ENCODE results near the gene HAND2.

Gene HAND2

GRCh38 chr4:173529477-173530325 is at the start of gene HAND2:
Gene HAND2 (minus strand): TSS chr4:173530229. CDS start chr4:173529289, 940 bp downstream.
- DNase-seq (ENCODE audit: low read depth in 2 of 2) = no peak

- DNase-seq (ENCODE audit: low read depth in 2 of 2) = no peak
Observed at GRCh38 chr4:173578956-173579355, 48.9 kb upstream of the HAND2 start.

GRCh38 chr4:173577963-173578362 is 47.9 kb upstream of the HAND2 start:
- DNase-seq (ENCODE audit: low read depth in 2 of 2) = no peak

GRCh38 chr4:173575482-173576152 is 45.6 kb upstream of the HAND2 start:
- no peak for DNase-seq (ENCODE audit: low read depth in 2 of 2)

GRCh38 chr4:173573725-173574124 is 43.7 kb upstream of the HAND2 start:
- DNase-seq (ENCODE audit: low read depth in 2 of 2) = no peak

GRCh38 chr4:173573286-173573685 is 43.3 kb upstream of the HAND2 start:
- no peak for DNase-seq (ENCODE audit: low read depth in 2 of 2)

GRCh38 chr4:173572493-173573129 is 42.6 kb upstream of the HAND2 start:
- no peak for DNase-seq (ENCODE audit: low read depth in 2 of 2)

GRCh38 chr4:173571620-173572019 is 41.6 kb upstream of the HAND2 start:
- no peak for DNase-seq (ENCODE audit: low read depth in 2 of 2)

- no peak for DNase-seq (ENCODE audit: low read depth in 2 of 2)
Observed at GRCh38 chr4:173565281-173565680, 35.3 kb upstream of the HAND2 start.

- no peak for DNase-seq (ENCODE audit: low read depth in 2 of 2)
Observed at GRCh38 chr4:173564461-173564860, 34.4 kb upstream of the HAND2 start.

GRCh38 chr4:173560896-173561295 is 30.9 kb upstream of the HAND2 start:
- DNase-seq (ENCODE audit: low read depth in 2 of 2) = no peak

- no peak for DNase-seq (ENCODE audit: low read depth in 2 of 2)
Observed at GRCh38 chr4:173556398-173557131, 26.5 kb upstream of the HAND2 start.

GRCh38 chr4:173547889-173548288 is 17.9 kb upstream of the HAND2 start:
- DNase-seq (ENCODE audit: low read depth in 2 of 2) = no peak

- DNase-seq (ENCODE audit: low read depth in 2 of 2) = no peak
Observed at GRCh38 chr4:173546776-173547175, 16.7 kb upstream of the HAND2 start.

- no peak for DNase-seq (ENCODE audit: low read depth in 2 of 2)
Observed at GRCh38 chr4:173545440-173545839, 15.4 kb upstream of the HAND2 start.

GRCh38 chr4:173543266-173543665 is 13.2 kb upstream of the HAND2 start:
- no peak for DNase-seq (ENCODE audit: low read depth in 2 of 2)

GRCh38 chr4:173539986-173540385 is 10.0 kb upstream of the HAND2 start:
- no peak for DNase-seq (ENCODE audit: low read depth in 2 of 2)

GRCh38 chr4:173538909-173539445 is 8.9 kb upstream of the HAND2 start:
- no peak for DNase-seq (ENCODE audit: low read depth in 2 of 2)

- DNase-seq (ENCODE audit: low read depth in 2 of 2) = no peak
Observed at GRCh38 chr4:173538148-173538908, 8.3 kb upstream of the HAND2 start.

- DNase-seq (ENCODE audit: low read depth in 2 of 2) = no peak
Observed at GRCh38 chr4:173537613-173538147, 7.7 kb upstream of the HAND2 start.
